WI38 (cell line): ENCODE measurements around the gene KNDC1.

Source experiments
- H3K4me3 ChIP-seq: 2 replicates; pipeline ENCODE4 v1.5.1; 2011; ENCODE audit warnings: low read depth, mild to moderate bottlenecking, control low read depth, low read length
- TF ChIP-seq, protein P1 (sequence below): IDR thresholded peaks from 2 replicates; pipeline ENCODE4 v1.5.1; 2012; ENCODE audit warnings: low read depth, mild to moderate bottlenecking, control low read depth, low read length

Gene KNDC1

DNA sequence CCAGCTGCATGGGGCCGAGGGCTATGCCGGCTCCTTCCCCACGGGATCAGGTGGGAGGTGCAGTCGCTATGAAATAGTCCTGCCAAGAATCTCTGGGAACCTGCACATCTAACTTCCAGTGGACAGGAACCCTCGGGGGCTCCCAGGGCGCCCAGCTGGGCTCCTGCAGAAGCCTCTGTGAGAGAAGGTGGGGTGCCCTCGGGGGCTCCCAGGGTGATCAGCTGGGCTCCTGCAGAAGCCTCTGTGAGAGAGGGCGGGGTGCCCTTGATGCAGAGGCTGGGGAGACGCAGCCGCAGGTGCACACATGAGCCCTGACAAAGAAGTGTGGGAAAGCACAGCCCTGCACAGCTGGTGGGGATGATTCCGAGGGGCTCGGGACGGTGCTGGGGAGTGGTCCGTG is 83.6 kb downstream of the KNDC1 start:
- no peak overlapping the region for H3K4me3 ChIP-seq
- TF ChIP-seq, protein P1, sequence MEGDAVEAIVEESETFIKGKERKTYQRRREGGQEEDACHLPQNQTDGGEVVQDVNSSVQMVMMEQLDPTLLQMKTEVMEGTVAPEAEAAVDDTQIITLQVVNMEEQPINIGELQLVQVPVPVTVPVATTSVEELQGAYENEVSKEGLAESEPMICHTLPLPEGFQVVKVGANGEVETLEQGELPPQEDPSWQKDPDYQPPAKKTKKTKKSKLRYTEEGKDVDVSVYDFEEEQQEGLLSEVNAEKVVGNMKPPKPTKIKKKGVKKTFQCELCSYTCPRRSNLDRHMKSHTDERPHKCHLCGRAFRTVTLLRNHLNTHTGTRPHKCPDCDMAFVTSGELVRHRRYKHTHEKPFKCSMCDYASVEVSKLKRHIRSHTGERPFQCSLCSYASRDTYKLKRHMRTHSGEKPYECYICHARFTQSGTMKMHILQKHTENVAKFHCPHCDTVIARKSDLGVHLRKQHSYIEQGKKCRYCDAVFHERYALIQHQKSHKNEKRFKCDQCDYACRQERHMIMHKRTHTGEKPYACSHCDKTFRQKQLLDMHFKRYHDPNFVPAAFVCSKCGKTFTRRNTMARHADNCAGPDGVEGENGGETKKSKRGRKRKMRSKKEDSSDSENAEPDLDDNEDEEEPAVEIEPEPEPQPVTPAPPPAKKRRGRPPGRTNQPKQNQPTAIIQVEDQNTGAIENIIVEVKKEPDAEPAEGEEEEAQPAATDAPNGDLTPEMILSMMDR, result no peak

DNA sequence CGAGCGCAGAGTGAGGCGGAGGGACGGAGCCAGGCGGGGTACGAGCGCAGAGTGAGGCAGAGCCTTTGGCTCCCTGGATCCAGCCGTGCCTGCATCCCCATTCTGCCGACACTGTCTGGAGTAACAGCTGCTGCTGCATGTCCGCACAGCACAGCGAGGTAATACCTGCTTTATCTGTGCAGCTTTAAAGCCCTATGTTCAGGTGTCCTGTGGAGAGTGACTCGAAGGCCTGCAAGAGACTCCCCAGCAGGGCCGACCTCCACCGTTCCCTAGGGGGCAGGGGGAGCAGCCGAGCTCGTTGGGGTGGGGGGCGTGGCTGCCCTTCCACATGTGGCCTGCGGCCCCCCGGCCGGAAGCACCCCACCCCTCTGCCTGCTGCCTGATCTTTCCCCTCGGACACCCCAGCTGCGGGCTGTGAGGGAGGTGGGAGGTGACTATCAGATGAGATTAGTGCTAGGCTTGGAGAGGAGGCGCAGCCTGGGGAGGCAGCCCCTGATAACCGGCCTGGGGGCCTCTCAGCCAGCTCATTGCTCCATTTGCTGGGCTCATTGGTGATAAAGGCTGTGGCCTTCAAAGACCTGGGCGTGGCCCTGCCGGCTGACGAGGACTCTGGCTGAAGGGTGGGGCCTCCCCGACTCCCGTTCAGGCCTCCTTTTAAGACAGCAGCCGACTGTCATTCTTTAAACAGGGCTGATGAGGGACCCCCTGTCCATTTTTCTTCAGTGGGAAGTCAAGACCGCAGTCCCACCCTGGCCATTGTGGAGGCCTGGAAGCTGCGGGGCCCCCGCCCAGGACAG is 85.6 kb downstream of the KNDC1 start:
- TF ChIP-seq, protein P1, result no peak
- no peak overlapping the region for H3K4me3 ChIP-seq

DNA sequence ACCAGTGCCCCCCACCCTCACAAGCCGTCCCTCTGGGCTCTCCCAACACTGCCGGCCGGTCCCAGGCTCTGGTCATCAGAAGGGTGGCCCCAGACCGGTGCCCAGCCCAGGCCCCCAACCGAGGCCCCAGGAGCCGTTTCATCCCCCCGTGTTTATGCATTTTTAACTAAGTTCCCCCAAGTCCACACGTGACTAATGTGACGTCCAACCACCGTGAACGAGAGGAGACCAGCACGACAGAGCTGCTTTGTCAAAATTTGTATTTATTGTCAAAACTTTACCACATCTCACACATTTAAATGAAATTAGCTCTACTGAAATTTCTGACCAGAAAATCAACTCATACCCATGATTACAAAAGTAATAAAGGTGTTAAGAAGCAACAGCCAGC is 86.2 kb downstream of the KNDC1 start:
- TF ChIP-seq, protein P1, result no peak
- H3K4me3 ChIP-seq, result no peak overlapping the region

DNA sequence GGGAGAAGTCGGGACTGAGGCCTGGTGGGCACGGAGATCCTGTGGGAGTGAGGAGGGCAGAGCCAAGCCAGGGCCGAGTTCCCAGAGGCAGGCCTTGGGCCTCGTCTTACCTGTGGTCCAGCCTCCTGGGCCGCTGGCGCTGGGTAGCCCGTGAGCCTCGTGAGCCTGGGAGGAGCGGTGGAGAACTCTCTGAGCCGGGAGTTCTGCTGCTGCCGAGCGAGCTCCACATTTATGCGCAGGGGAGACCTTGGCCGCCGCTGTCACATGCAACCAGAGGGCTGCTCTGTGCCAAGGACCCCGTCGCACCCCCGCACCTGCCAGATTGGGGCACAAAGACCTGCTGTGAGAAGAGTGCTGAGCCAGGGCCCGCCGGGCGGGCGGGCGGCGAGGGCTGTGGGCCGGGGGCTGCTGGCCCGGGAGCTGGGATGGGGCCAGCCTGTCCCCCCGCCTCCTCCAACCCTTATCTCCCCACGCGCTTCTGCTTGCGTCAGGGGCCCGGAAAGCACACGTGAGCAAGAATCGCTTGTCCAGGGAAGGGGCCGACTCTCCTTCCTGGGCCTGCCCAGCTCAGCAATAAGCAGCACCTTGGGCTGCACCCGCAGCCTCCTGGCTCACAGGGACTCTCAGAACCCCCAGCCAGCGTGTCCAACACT is 87.8 kb downstream of the KNDC1 start:
- TF ChIP-seq, protein P1, result no peak
- no peak overlapping the region for H3K4me3 ChIP-seq

DNA sequence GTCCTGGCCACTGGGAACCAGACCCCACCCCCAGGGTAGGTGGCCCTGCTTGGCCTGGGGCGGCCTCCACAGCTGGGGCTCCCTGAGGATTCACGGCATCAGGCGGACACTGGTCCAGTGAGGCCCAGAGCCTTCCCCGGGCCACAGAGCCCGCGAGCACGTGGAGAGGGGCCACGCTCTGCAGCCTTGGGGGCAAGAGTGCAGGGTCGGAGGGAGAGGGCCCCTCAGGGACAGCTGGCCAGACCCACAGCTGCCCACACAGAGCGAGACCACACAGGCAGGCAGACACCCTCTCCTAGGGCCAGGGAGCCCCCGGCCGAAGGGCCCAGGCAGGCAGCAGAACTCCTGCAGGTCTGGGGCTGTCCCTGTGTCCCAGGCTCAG is 88.3 kb downstream of the KNDC1 start:
- H3K4me3 ChIP-seq, result no peak overlapping the region
- TF ChIP-seq, protein P1, result no peak

DNA sequence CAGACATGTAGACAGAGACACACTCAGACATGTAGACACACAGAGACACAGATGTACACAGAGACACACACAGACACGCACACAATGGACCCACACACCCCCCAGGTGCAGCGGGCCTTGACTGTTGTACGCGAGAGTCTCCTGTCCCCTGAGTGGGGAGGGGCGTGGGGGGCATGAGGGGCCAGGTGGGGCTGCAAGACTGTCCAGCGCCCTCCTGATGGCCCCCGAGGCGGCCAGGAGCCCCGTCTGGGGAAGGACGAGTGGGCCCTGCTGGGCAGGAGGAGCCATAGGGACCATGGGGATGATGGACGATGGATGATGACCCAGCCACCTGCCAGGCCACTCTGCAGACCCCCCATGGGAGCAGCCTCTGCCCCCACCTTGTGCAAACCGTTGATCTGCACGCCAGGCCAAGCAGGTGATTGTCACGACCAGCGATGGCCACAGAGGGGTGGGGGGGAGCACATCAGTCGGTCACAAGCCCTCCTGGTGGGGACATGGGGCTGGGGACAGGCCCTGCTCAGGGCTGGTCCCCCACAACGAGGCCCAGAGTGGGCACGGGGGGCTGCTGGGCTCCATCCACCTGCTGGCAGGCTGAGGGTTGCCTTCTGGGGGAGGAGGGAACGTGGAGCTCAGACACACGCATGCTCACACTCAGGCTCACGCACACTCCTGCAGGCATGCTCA is 89.2 kb downstream of the KNDC1 start:
- no peak overlapping the region for H3K4me3 ChIP-seq
- TF ChIP-seq, protein P1, result no peak
